Mucosa of stomach (tissue), 1 donor: ENCODE measurements around the gene TNFAIP8L1.

Source experiments
- H3K27me3 ChIP-seq: one replicate; pipeline ENCODE4 v1.7.0; 2013; ENCODE audit warnings: mild to moderate bottlenecking, low read length; ENCODE audit not compliant: control insufficient read depth, insufficient read depth
- H3K36me3 ChIP-seq: one replicate; pipeline ENCODE4 v1.7.0; 2013; ENCODE audit warnings: low read length; ENCODE audit not compliant: control insufficient read depth, insufficient read depth
- H3K4me1 ChIP-seq: one replicate; pipeline ENCODE4 v1.7.0; 2013; ENCODE audit warnings: mild to moderate bottlenecking, low read length; ENCODE audit not compliant: control insufficient read depth, insufficient read depth
- H3K4me3 ChIP-seq: one replicate; pipeline ENCODE4 v1.7.0; 2013; ENCODE audit warnings: low read length
- H3K9ac ChIP-seq: one replicate; pipeline ENCODE4 v1.7.0; 2013; ENCODE audit warnings: mild to moderate bottlenecking, low read length, moderate library complexity
- H3K9me3 ChIP-seq: one replicate; pipeline ENCODE4 v1.7.0; 2013; ENCODE audit warnings: mild to moderate bottlenecking, low read length, moderate library complexity; ENCODE audit not compliant: control insufficient read depth
- donor health status: Pancreatic carcinoma.

Gene TNFAIP8L1

DNA sequence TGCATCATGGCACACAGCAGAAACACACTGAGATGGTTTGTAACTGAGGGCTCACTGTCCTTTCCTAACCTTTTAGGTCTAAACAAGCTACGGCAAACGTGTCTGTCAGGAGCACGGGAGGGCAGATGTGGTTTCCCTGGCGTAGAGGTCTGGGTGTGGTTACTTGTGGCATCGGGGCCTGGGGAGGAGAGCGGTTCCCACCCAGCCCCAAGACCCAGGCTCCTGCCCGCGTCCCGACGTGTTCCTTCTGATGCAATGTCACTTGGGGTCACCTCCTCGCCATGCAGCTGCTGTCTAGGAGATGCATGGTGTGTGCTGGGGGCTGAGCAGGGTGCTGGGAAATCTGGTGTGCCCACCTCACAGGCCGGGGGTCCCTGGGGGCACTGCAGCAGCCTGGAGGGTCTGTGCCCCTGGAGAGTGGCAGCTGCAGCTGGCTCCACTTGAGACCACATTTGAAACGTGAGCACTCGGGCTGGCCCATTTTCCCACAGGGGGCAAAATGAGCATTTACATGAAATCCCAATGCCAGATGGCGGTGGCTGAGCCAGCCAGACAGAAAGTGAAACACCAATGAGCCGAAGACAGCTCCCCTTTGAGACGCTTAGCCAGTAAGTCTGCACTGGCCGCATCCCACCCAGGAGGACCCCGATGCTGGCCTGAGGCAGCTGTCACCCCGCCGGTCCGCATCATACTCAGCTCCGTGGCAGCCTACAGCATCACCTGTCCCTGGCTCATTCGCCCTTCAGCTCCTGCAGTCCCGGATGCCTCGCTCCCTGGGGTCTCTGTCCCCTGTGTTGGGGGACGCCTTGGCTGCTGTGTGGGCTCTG is 53.1 kb downstream of the TNFAIP8L1 start:
- no peaks in the 10 kb centered on the region for H3K27me3 ChIP-seq
- H3K9ac ChIP-seq = no peak overlapping the region
- H3K36me3 ChIP-seq = peaks cover 14% of the 10 kb centered on the region
- peaks cover 12% of the 10 kb centered on the region for H3K4me1 ChIP-seq
- no peaks in the 10 kb centered on the region for H3K9me3 ChIP-seq
- no peak overlapping the region for H3K4me3 ChIP-seq

DNA sequence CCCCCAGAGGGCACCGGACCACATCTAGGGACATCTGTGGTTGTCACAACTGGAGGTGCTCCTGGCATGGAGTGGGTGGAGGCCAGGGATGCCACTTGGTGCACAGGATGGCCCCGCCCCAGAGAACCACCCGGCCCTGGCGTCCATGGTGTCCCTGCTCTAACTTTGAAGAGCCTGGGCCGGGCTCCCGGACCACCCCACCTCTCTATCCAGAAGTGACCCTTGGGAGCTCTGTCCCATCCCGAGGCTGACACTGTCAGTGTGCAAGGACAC is 53.7 kb downstream of the TNFAIP8L1 start:
- Histone ChIP-seq H3K27me3 (no peaks in the 10 kb centered on the region), H3K9ac (no peak overlapping the region), H3K36me3 (peaks cover 14% of the 10 kb centered on the region), H3K4me3 (no peak overlapping the region), H3K9me3 (no peaks in the 10 kb centered on the region), H3K4me1 (peaks cover 15% of the 10 kb centered on the region)

DNA sequence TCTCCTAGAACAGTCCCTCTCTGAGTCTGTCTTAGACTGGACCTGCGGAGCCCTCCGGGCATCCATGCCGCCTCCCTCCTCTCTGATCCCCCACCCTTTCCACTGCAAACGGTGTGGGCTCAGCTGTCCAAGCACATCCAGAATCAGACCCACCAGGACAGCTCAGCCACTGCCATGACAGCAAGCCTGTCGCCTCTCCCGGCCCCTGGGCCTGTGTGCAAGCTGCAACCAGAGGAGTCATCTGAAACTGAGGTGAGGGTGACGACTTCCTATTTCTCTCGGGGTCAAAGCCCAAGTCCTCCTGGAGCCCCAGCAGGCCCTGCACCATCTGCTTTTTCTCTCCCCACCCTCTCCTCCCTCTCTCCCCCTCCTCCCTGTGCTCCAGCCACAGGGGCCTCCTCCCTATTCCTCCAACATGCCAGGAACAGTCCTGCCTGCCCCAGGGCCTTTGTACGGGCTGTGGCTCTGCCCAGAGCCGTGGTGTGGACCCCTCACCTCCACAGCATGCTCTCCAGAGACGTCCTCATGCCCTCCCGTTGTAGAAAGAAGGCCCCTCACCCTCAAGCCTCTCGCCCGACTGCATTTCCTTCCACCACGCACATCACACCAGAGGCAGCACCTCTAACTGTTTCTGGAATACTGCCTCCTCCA is 54.3 kb downstream of the TNFAIP8L1 start:
- Histone ChIP-seq H3K4me3 (no peak overlapping the region), H3K27me3 (no peaks in the 10 kb centered on the region), H3K4me1 (peaks cover 15% of the 10 kb centered on the region), H3K9me3 (no peaks in the 10 kb centered on the region), H3K36me3 (peaks cover 14% of the 10 kb centered on the region), H3K9ac (no peak overlapping the region)

DNA sequence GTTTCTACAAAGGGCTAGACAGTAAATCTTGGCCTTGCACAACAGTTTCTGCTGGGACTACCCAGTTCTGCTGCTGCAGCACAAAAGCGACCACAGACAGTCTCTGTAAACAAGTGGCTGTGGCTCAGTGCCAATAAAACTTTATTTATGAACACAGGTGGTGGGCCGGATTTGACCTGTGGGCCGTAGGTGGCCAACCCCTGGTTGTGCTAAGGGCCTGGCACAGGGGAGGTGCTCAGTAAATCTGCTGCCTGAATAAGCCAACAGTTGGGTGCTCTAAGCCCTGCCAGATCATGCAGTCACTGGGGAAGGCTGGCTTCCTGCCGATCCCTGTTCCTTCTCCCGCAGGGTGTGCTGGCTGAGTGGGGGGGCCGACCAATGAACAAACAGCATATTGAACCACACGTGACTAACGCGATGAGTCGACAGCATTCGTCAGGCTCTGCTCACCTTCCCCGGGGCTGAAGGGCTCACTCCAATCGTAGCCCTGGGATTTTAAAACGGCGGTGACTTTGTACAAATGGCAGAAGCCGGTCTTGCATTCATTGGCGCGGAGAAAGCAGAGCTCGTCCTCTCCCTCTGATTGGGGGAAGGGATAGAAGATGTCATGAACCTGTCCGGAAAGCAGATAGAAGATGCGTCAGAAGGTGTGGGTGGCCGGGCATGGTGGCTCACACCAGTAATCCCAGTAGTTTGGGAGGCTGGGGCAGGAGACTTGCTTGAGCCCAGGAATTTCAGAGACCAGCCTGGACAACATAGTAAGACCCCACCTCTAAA is 55.1 kb downstream of the TNFAIP8L1 start:
- H3K9ac ChIP-seq = no peak overlapping the region
- H3K4me1 ChIP-seq = peaks cover 15% of the 10 kb centered on the region
- peaks cover 14% of the 10 kb centered on the region for H3K36me3 ChIP-seq
- H3K4me3 ChIP-seq = no peak overlapping the region
- H3K27me3 ChIP-seq = no peaks in the 10 kb centered on the region
- no peaks in the 10 kb centered on the region for H3K9me3 ChIP-seq

DNA sequence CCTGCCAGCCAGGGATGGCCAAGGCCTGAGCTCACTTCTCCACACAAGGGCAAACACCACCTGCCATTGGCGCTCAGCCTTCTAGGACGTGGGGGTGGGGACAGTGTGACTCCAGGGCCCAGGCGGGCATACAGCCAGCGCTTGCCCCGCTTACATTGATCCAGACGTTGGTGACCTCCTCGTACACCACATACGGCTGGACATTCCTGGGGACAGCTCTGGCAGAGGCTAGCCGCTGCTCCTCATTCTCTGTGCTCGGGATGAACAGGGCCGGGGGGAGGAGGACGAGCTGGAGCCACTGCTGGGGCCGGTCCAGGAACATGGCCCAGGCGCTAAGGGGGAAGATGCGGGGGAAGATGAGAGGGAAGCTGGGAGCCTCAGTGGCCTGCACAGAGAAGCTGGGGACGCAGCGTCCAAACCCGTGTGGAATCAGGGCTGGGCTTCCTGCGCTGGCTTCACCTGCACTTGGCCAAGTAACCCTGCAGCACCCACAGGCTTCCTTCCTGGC is 56.0 kb downstream of the TNFAIP8L1 start:
- Histone ChIP-seq H3K4me1 (peaks cover 15% of the 10 kb centered on the region), H3K9ac (no peak overlapping the region), H3K9me3 (no peaks in the 10 kb centered on the region), H3K36me3 (peaks cover 16% of the 10 kb centered on the region), H3K4me3 (no peak overlapping the region), H3K27me3 (no peaks in the 10 kb centered on the region)

DNA sequence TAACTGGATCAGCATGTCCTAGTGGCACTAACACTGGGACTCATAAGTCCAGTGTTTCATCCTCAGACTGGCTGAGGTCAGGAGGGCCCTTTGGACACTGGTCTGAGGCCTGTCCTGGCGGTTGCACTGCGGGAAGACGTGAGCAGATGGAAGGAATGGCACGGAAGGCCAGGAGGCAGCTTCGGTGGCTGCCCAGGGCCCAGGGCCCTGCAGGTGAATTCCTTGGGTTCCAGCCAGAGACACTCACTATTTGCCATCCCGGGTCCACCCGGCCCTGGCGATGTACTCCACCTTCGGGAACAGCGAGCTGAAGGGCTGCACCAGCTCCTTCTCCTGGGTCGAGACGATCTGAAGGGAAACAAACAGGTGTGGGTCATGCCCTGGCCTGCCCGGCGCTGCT is 58.0 kb downstream of the TNFAIP8L1 start:
- H3K9me3 ChIP-seq = no peaks in the 10 kb centered on the region
- peaks cover 15% of the 10 kb centered on the region for H3K4me1 ChIP-seq
- H3K4me3 ChIP-seq = no peak overlapping the region
- H3K27me3 ChIP-seq = no peaks in the 10 kb centered on the region
- H3K36me3 ChIP-seq = peaks cover 24% of the 10 kb centered on the region
- H3K9ac ChIP-seq = no peak overlapping the region

DNA sequence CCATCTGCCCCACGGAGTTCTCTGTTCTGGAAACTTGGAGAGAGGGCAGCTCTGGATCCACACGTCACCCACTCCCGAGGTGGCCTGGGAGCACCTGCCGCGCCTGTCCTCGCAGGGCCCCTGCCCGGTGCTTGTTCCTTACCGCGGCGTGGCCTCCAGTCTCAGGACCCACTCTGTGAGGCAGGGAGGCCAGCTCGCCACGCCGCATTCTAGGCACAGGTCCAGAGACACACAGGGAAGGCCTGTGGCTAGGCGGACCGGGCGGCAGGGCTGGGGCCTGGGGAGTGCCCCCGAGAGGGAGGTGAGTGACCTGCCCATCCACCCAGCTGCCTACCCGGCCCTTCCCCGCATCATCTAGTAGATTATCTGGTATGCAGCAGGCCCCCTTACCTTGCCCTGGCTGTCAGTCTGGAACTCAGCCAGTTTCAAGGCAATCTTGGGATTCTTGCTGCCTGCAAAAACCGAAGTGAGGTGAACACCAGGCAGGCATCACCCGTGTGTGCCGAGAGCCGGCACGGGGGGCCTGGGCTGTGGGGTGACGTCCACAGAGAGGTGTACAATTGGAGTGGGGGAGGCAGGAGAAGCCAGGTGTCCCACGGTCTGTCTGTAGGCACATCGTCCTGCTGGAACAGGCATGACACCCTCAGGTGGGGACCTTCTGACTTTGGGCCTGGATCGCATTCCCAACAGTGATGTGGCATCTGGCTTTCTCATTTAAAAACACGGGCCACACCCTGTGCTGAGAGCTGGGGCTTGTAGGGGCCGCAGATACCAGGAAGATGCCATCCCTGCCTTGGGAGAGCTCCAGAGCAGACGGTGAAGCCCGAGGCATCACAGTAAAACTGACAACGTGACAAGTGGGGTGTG is 60.7 kb downstream of the TNFAIP8L1 start:
- no peaks in the 10 kb centered on the region for H3K9me3 ChIP-seq
- H3K9ac ChIP-seq = no peak overlapping the region
- H3K4me3 ChIP-seq = no peak overlapping the region
- peaks cover 11% of the 10 kb centered on the region for H3K4me1 ChIP-seq
- no peaks in the 10 kb centered on the region for H3K27me3 ChIP-seq
- H3K36me3 ChIP-seq = peaks cover 19% of the 10 kb centered on the region

DNA sequence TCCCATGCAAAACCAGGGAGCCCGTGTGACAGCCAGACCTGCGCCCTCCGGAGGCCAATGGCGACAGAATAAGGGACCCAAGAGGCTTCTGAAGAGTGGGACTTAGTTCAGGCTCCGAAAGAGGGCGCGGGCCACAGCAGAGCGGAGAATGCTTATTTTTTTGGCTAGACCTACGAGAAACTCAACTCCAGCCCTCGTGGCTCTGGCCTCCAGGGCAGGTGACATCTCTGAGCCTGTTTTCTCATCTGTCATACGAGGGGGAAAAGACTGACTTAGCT is 61.3 kb downstream of the TNFAIP8L1 start:
- Histone ChIP-seq H3K9me3 (no peaks in the 10 kb centered on the region), H3K4me3 (no peak overlapping the region), H3K9ac (no peak overlapping the region), H3K4me1 (peaks cover 11% of the 10 kb centered on the region), H3K36me3 (peaks cover 19% of the 10 kb centered on the region), H3K27me3 (no peaks in the 10 kb centered on the region)

DNA sequence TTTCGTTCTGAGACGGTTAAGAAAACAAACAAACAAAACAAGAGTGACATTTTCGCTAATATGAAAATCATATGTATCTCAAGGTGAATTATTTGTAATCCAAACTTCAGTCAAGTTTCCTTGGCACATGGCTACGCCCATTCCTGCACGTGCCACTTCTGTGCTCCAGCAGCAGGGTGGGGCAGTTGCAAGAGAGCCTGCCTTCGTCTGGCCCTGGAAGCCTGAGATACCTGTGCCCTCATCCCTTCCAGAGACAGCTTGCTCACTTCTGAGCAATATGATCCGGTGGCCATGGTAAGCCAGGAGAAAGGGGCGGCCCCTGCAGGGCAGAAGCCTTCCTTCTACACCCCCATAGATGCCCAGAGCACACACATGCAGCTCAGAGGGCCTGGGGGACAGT is 62.2 kb downstream of the TNFAIP8L1 start:
- Histone ChIP-seq H3K4me1 (peaks cover 11% of the 10 kb centered on the region), H3K9me3 (no peaks in the 10 kb centered on the region), H3K27me3 (no peaks in the 10 kb centered on the region), H3K4me3 (no peak overlapping the region), H3K9ac (no peak overlapping the region), H3K36me3 (peaks cover 19% of the 10 kb centered on the region)

DNA sequence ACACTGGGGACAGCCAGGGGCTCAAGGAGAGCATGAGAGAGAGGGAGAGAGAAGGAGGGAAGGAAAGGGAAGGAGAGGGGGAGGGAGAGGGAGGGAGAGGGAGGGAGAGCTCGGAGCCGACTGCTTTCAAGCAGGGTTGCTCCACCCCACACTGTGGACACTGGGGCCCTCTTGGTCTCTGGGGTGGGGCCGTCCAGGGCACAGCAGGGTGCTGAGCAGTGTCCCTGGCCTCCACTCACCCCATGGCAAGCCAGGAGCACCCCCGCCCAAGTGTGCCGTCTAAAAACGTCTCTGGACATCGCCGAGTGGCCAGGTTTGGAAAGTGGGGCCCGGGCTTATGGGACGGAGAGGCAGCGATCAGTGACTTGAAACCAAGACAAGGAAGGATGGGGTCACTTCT is 63.4 kb downstream of the TNFAIP8L1 start:
- H3K4me3 ChIP-seq = no peak overlapping the region
- peaks cover 12% of the 10 kb centered on the region for H3K36me3 ChIP-seq
- H3K4me1 ChIP-seq = no peaks in the 10 kb centered on the region
- H3K9ac ChIP-seq = no peak overlapping the region
- H3K27me3 ChIP-seq = no peaks in the 10 kb centered on the region
- no peaks in the 10 kb centered on the region for H3K9me3 ChIP-seq

DNA sequence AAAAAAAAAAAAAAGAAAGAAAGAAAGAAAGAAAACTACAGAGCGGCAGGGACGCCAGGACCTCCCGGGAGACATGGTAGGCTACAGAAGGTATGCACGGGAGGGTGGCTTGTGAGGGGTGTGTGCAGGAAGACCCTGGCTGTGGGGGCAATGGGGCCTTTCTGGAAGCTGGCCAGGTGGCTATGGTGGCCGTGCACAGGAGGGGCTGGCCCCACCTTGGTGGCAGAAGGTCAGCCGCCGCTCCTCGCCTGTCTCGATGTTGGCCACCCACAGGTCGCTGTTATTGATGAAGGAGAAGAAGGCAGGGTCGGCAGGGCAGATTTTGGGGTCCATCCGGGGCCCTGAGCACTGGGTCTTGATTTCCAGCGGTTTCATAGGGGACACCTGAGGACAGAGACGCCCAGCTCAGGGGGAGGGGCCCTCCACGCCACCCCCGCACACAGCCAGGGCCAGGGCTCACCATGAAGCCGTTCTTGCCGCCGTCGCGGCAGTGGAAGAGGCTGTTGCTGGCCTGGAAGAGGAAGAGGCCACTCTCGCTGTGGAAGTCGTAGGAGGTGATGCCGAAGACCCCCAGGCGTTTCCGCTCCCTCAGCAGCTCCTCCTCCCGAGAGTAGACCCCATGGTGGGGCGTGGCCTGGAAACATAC is 64.5 kb downstream of the TNFAIP8L1 start:
- H3K4me3 ChIP-seq = no peak overlapping the region
- no peaks in the 10 kb centered on the region for H3K9me3 ChIP-seq
- no peaks in the 10 kb centered on the region for H3K4me1 ChIP-seq
- no peak overlapping the region for H3K9ac ChIP-seq
- H3K36me3 ChIP-seq = peaks cover 12% of the 10 kb centered on the region
- no peaks in the 10 kb centered on the region for H3K27me3 ChIP-seq
